HG03060 (cell line): ENCODE results near the gene TMEM214.

Experiments
- ATAC-seq: cut with Tn5 transposase; IDR thresholded peaks from one replicate; pipeline ENCODE4 v1.9.1; 2021; ENCODE audit warnings: low read depth, moderate number of reproducible peaks; ENCODE audit not compliant: unreplicated experiment

TMEM214 gene

DNA sequence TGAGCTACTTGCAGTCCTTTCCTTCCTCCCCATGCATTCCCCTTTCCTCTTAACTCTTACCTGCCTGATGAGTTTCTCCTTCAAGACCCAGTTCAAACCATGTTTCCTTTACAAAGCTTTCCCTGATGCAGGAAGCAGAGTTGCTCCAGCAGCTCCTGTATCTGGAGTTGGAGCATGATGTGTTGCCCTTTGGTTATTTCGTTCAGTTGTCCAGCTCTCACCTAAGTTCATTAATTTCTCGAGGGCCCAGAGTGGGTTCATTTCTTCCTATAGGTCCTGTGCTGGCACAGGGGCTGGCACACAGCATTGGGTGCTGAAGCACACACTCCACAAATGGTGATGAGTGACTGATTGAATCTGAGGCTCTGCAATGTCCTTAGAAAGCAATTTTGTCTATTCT lies 23.0 kb upstream of the TMEM214 start:
- ATAC-seq: no peak

GRCh38 chr2:27010139-27010538 lies 22.6 kb upstream of the TMEM214 start:
- no peak for ATAC-seq

DNA sequence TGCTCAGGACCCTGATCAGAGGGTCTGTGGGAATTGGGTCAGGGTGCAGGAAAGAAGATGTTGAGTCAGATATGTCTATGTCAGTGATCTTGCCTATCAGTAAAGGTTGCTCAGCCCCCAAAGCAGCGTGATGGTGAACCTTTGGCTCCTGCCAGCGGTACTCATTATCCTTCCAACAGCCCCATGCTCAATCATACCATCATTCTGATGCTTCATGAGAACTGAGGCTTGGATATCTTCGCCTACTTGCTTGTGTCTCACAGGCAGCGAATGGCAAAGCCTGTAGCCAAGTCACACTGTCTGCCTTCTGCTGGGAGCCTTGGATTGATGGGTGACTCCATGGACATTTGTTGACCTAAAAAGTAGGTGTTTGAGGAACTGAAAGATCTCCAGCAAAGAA lies 19.0 kb upstream of the TMEM214 start:
- no peak for ATAC-seq

DNA sequence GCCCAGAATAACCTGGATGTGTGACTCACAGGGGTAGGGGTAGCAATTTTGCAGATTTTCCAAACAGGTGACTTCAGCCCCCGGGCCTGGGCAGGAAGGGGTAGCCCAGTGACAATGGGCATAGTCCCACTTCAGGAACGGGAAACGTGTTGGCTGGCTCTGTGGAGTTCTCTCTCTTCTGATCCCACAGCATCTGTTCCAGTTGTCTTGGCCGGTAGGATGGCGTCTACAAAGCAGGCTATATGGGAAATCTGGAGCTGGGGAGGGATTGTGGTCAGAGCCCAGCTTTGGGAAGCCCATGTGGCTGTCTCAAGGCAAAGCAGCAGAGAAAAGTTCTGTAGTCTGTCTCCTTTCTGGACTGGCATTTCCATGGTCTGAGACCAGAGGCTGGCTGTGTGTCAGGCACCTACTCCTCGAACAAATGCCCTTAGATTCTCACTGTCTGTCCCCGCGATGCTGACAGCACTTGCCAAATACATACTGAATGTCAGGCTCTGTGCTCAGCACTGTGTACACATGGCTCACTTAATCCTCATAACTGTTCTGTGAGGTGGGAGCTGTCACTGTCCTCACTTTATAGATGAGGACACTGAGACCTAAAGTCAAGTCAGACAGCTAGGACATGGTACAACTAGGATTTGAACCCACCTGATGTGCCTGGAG lies 17.9 kb upstream of the TMEM214 start:
- ATAC-seq: no peak

- ATAC-seq: no peak
These were observed 15.9 kb upstream of the TMEM214 start for GRCh38 chr2:27016801-27017325.

DNA sequence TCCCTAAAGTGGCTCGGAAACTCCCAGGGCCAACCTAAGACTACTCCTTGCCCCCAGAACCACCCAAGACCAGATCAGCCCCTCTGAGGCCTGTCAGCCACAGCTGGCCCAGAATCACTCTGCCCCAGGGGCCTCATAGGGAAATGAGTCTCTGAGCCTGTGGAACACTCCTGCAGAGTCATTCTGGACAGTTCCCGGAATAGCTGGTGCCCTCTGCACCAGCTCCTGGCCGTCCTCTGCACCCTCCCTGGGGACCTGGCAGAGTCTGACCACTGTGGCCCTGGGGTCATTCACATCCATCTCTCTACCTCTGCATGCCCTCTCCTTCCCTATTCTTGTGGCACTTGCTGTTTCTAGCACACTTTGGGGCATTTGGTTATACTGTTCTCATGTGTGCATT lies 14.6 kb upstream of the TMEM214 start:
- no peak for ATAC-seq

- ATAC-seq: no peak
These were observed 13.3 kb upstream of the TMEM214 start for GRCh38 chr2:27019459-27019858.

- ATAC-seq: no peak
These were observed 12.6 kb upstream of the TMEM214 start for GRCh38 chr2:27019931-27020855.

DNA sequence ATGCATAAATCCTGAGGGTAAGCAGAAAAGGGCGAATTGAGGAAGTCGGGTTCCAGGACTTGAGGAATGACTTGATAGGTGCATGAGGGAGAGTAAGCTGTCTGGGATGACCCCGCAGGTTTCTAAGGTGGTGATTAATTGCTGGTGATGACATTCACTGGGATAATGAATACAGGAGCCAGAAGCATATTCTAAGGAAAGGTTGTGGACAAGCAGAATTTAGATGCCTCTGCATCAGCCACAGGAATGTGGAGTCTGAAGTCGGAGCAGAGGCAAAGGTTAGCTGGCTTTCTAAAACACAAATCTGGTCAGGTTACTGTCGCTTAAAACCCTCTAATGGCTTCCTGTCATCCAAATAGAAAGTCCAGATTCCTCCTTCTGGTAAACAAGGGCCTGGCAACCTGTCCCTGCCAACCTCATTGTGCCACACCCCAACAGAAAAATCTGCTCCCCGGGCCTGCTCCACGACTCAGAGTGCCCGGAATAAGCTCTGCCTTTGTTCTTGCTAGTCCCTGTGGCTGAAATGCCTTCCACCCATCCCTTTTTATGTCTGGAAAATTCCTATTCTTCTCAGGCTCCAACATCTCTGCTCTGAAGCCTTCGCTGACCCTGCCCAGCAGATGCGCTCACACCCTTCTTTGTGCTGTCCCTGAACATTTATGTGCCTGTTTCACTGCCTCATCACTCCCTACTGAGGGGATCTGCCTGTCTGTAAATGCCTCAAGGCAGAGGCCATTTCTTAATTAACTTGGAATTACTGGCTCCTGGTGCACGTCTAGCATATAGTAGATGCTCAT lies 11.3 kb upstream of the TMEM214 start:
- ATAC-seq: no peak

DNA sequence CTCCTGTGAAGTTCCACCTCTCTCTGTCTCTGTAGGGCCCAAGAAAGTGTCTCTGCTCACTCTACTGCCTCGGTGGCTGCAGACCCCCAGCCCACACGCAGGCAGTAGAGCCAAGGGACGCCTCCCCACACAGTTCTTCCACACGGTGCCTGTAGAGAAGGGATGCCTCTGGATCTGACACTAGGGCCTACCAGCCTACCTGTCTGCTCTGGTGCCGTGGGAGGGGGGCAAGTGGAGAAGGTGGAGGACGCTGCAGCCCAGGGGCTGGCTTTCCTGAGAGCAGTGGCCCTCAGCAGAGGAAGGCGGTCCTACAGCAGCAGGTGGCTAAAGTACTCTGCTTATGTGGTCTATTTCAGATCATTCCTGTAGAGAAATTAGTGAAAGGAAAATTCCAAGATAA lies 9.0 kb upstream of the TMEM214 start:
- ATAC-seq: no peak

DNA sequence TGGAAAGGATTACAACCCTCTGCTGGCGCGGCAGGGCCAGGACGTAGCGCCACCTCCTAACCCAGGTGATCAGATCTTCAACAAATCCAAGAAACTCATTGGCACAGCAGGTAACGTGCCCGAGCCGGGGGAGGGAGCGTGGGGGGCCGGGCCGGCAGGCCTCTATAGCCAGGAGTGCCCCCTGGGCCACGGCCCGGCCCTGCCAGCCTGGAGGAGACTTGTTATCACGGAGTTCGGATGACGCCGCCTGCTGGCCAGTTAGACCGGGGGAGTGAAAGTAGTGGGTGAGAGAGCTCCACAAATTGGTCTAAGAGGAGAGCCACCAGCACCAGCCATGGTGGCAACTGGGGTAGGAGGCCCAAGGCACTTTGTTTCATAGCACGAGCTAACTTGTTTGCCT lies 8.6 kb upstream of the TMEM214 start:
- ATAC-seq: no peak

DNA sequence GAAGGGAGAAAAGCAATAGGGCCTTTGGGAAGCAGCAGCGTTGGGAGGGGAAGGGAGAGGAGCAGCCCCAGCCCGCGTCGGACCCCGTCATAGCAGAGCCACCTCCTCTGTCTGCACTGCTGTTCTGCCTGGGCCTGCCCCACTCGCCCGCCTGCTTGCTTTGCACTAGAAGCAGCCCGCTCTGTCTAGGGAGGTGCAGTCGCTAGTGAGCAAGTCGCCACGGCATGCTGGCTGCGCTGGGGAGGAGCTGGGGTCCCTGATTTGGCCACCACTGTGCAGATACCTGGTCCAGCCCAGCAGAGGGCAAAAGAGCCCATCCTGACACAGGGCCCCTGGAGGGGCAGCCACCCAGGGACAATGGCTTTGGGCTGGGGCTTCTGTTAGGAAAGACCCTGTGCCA lies 8.0 kb upstream of the TMEM214 start:
- no peak for ATAC-seq

GRCh38 chr2:27025281-27025800 lies 7.4 kb upstream of the TMEM214 start:
- no peak for ATAC-seq

DNA sequence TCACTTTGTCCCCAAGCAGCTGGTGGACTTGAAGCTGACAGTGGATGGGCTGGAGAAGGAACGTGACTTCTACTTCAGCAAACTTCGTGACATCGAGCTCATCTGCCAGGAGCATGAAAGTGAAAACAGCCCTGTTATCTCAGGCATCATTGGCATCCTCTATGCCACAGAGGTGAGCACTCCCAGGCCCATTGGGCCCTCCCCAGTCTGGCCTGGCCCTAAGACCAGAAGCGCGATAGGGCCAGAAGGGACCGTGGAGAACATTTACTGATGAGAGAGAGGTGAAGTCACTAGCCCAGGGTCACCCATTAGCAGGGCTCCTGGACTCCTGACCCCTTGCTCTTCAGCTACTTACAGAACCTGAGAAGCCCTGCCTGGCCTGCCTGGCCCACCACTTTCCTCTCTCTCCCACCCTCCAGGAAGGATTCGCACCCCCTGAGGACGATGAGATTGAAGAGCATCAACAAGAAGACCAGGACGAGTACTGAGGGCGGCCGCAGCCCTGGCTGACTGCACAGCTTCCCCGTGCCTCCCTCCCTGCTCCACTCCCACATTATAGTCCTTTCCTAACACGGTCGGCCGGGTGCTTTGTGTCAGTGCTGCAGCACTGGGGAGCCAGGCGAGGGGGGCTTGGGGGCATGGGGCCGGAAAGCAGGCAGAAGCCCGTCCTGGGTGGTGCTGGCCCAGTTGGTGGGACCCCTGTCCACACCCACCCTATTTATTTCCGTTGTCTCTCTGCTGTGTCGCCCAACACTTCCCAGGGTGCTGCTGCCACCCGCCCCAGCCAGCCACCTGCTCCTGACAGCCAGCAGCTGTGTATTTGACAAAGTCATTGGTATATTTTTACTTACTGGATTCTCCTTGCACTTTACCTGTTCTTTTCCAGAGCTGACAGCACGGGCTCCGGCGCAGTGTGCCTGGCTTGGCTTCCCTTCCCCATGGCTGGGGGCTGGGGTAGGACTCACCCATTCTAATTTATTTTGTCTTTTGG lies 6.6 kb upstream of the TMEM214 start:
- no peak for ATAC-seq

DNA sequence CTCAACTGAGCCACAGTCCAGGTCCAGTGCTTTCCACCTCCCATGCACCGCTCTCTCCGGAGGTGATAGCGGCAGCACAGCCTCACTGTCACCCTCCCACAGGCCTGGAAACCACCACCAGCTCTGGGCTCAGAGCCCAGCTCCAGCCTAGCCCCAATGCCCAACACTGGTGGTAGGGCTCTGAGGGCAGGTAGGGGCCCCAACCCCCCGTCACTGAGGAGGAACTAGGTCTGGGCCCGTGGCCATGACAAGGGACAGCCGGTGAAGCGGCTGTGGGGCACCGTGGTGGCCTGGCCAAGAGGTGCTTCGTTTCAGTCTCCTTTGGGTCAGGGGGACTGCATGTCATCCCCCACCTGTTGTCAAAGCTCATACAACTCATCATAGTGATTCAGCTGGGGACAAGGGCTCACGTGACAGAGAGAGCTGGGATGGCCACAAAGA lies 5.5 kb upstream of the TMEM214 start:
- no peak for ATAC-seq

- no peak for ATAC-seq
These were observed 3.7 kb upstream of the TMEM214 start for GRCh38 chr2:27029051-27029450.

DNA sequence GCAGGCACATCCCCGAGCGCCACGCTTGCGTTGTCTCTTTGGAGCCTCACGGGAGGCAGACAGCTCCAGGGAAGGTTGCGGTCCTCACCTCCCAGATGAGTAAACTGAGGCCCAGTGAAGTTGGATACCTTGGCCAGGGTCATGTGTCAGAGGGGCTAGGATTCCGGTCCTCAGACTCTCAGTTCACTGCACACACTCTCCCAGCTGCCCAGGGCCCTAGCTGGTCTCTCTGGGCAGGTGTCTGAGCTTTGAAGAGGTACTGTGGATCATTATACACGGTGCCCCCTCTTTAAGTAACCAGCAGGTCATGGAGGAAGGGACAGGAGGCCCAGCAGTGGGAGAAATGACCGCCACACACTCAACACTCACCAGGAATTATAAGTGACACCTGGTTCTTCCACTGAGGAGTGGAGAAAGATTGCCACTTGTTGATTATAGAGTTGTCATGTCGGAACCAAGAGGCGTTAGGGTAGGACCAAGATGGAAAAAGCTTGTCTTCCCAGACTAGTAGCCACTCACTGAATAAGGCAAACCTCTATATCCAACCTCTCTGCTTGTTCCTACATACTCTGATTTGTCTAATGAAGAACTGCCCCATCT lies 588 bp downstream of the TMEM214 start:
- no peak for ATAC-seq

DNA sequence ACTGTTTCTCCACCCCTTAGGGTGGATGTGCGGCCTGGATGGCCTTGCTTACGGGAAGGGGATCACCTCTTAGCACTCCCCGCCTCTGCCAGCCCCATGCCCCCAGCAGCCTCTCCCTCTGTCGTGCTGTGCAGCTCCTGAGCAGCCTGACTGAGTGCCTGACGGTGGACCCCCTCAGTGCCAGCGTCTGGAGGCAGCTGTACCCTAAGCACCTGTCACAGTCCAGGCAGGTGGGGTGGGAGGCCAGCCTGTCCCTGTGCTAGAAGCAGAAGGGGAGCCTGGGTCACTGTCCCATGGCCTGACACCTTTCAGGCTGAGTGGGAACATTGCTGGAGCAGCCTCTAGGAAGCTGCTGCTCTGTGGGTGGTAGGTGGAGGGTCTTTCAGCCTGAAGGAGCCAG lies 5.2 kb downstream of the TMEM214 start:
- ATAC-seq: no peak
